Measurements from ENCODE around the gene FHDC1.

The FHDC1 gene

DNA sequence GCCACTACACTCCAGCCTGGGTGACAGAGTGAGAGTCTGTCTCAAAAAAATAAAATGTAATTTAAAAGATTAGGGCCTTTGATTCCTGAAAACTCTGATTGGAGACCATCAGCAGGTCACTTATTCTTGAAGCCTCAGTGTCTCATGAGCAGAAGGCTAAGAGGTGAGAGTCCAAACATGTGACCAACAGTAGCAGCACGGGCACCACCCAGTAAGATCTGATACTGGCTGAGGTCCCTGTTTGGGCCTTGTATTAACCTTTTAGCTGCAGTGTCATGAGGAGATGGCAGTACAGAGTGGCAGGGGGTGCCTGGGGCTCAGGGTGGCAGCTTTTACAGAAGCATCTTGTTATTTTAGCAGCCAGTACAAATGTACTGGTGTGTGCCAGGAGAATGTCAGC lies 89.3 kb downstream of the FHDC1 start:
- H3K27me3 ChIP-seq (ENCODE audit: control insufficient read depth, low read length): 0 out of 2 replicates have a peak, but pooled peaks cover 4% of the 10 kb centered on the region
- H4K20me1 ChIP-seq (ENCODE audit: control insufficient read depth, insufficient read depth, low read depth, low read length): no peaks in the 10 kb centered on the region
- no peaks in the 10 kb centered on the region for H3K79me2 ChIP-seq (ENCODE audit: control insufficient read depth, low read length)
- no peaks in the 10 kb centered on the region for H3F3A ChIP-seq (ENCODE audit: control insufficient read depth, insufficient read depth)
- no peak for TF ChIP-seq EZH2phosphoT487 (IDR thresholded peaks at IDR 0.05; ENCODE audit: borderline replicate concordance, low read length)
- TF ChIP-seq, protein P1, sequence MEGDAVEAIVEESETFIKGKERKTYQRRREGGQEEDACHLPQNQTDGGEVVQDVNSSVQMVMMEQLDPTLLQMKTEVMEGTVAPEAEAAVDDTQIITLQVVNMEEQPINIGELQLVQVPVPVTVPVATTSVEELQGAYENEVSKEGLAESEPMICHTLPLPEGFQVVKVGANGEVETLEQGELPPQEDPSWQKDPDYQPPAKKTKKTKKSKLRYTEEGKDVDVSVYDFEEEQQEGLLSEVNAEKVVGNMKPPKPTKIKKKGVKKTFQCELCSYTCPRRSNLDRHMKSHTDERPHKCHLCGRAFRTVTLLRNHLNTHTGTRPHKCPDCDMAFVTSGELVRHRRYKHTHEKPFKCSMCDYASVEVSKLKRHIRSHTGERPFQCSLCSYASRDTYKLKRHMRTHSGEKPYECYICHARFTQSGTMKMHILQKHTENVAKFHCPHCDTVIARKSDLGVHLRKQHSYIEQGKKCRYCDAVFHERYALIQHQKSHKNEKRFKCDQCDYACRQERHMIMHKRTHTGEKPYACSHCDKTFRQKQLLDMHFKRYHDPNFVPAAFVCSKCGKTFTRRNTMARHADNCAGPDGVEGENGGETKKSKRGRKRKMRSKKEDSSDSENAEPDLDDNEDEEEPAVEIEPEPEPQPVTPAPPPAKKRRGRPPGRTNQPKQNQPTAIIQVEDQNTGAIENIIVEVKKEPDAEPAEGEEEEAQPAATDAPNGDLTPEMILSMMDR (IDR thresholded peaks at IDR 0.05; ENCODE audit: low read depth, low read length, poor library complexity, severe bottlenecking): no peak
- H3K36me3 ChIP-seq (ENCODE audit: control insufficient read depth, low read length): no peaks in the 10 kb centered on the region
- no peaks in the 10 kb centered on the region for H3K9me3 ChIP-seq (ENCODE audit: control insufficient read depth, insufficient read depth, low read length)
- H3K4me2 ChIP-seq (ENCODE audit: low read length): no peak overlapping the region
- no peak overlapping the region for H3K27ac ChIP-seq (ENCODE audit: low read depth, low read length)
- no peaks in the 10 kb centered on the region for H3K4me1 ChIP-seq (ENCODE audit: control insufficient read depth, low read length)
- H3K4me3 ChIP-seq (ENCODE audit: low read length): no peak overlapping the region
- no peaks in the 10 kb centered on the region for H3K9me2 ChIP-seq (replicated peaks; ENCODE audit: control insufficient read depth, low read length)

DNA sequence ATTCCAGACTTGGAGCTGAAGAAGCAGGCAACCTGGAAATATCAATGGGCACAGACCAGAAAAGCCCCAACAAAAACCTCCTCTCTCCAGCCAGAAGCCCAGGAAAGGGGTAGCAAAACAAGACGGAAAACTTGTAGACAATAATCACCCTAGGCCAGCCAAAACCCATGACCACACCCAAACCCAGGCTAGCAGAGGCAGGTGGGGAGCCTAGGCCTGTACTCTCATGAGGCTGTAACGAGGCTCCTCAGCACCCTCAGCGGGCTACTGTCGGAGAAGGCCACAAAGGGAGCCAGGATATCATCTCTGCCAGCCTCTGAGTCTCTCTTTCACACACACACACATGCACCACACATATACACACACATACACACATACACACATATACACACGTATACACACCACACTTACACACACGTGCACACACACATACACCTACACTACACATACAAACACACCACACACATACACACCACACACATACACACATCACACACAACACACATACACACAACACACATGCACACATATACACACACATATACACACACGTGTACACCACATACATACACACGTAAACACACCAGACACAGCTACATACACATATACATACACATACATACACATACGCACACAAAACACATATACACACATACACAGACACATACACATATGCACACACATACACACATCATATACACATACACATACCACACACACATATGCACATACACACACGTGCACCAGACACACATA lies 90.6 kb downstream of the FHDC1 start:
- no peaks in the 10 kb centered on the region for H3K9me3 ChIP-seq (ENCODE audit: control insufficient read depth, insufficient read depth, low read length)

DNA sequence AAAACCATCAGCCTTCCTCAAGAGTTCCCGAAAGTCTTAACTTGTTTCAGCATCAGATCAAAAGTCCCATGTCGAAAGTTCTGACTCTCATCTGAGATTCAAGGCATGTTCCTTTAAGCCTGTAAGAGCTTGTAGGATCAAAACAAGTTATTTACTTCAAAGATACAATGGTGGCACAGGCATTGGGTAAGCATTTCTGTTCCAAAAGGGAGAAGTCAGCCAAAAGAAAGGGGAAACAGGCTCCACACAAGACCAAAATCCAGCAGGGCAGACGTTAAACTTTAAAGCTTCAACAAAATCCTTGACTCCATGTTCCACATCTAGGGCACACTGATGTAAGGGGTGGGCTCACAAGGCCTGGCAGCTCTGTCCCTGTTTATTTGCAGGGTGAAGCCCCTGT lies 91.7 kb downstream of the FHDC1 start:
- Histone ChIP-seq H4K20me1 (ENCODE audit: control insufficient read depth, insufficient read depth, low read depth, low read length) (no peaks in the 10 kb centered on the region), H3K36me3 (ENCODE audit: control insufficient read depth, low read length) (no peaks in the 10 kb centered on the region), H3K9me3 (ENCODE audit: control insufficient read depth, insufficient read depth, low read length) (no peaks in the 10 kb centered on the region), H3K27ac (ENCODE audit: low read depth, low read length) (no peak overlapping the region), H3K27me3 (ENCODE audit: control insufficient read depth, low read length) (0 out of 2 replicates have a peak, but pooled peaks cover 4% of the 10 kb centered on the region), H3K9me2 (replicated peaks; ENCODE audit: control insufficient read depth, low read length) (no peaks in the 10 kb centered on the region), H3K4me2 (ENCODE audit: low read length) (no peak overlapping the region), H3F3A (ENCODE audit: control insufficient read depth, insufficient read depth) (no peaks in the 10 kb centered on the region), H3K79me2 (ENCODE audit: control insufficient read depth, low read length) (no peaks in the 10 kb centered on the region), H3K4me1 (ENCODE audit: control insufficient read depth, low read length) (no peaks in the 10 kb centered on the region), H3K4me3 (ENCODE audit: low read length) (no peak overlapping the region)
- TF ChIP-seq, protein P1 (IDR thresholded peaks at IDR 0.05; ENCODE audit: low read depth, low read length, poor library complexity, severe bottlenecking): no peak
- TF ChIP-seq EZH2phosphoT487 (IDR thresholded peaks at IDR 0.05; ENCODE audit: borderline replicate concordance, low read length): no peak

More for the DNA sequence above, 90.6 kb downstream of the FHDC1 start:
- H3F3A ChIP-seq (ENCODE audit: control insufficient read depth, insufficient read depth): no peaks in the 10 kb centered on the region
- no peak overlapping the region for H3K4me2 ChIP-seq (ENCODE audit: low read length)
- no peaks in the 10 kb centered on the region for H3K79me2 ChIP-seq (ENCODE audit: control insufficient read depth, low read length)
- no peaks in the 10 kb centered on the region for H4K20me1 ChIP-seq (ENCODE audit: control insufficient read depth, insufficient read depth, low read depth, low read length)
- no peaks in the 10 kb centered on the region for H3K9me2 ChIP-seq (replicated peaks; ENCODE audit: control insufficient read depth, low read length)
- H3K4me1 ChIP-seq (ENCODE audit: control insufficient read depth, low read length): no peaks in the 10 kb centered on the region
- TF ChIP-seq, protein P1 (IDR thresholded peaks at IDR 0.05; ENCODE audit: low read depth, low read length, poor library complexity, severe bottlenecking): no peak
- no peak for TF ChIP-seq EZH2phosphoT487 (IDR thresholded peaks at IDR 0.05; ENCODE audit: borderline replicate concordance, low read length)
- H3K4me3 ChIP-seq (ENCODE audit: low read length): no peak overlapping the region
- no peaks in the 10 kb centered on the region for H3K36me3 ChIP-seq (ENCODE audit: control insufficient read depth, low read length)
- 0 out of 2 replicates have a peak, but pooled peaks cover 4% of the 10 kb centered on the region for H3K27me3 ChIP-seq (ENCODE audit: control insufficient read depth, low read length)
- H3K27ac ChIP-seq (ENCODE audit: low read depth, low read length): no peak overlapping the region
